Central memory CD8-positive, alpha-beta T cell (primary cell): ENCODE measurements around the gene AIPL1.

Experiments used
- ATAC-seq: fragments of 150-1000 bp; cut with Tn5 transposase; replicated peaks from 2 replicates; pipeline ENCODE4 v1.10.0; 2022; ENCODE audit warnings: mild to moderate bottlenecking, moderate FRiP score, moderate number of reproducible peaks; ENCODE audit not compliant: poor library complexity, severe bottlenecking; ENCODE audit errors: extremely low read depth
- DNase-seq, 2 donors: peaks; one replicate each; pipeline ENCODE4 v3.0.0; 2021; ENCODE audit warnings: low spot score in 2 of 2
- H3K27ac Mint-ChIP-seq: one replicate; pipeline ENCODE4 v1.8.0; 2022; ENCODE audit warnings: low read depth, mild to moderate bottlenecking, moderate library complexity, mixed read lengths
- H3K27me3 Mint-ChIP-seq: one replicate; pipeline ENCODE4 v1.8.0; 2022; ENCODE audit warnings: mixed read lengths
- H3K36me3 Mint-ChIP-seq: one replicate; pipeline ENCODE4 v1.8.0; 2022; ENCODE audit warnings: mild to moderate bottlenecking, moderate library complexity, mixed read lengths; ENCODE audit not compliant: insufficient read depth
- H3K4me1 Mint-ChIP-seq: one replicate; pipeline ENCODE4 v1.8.0; 2022; ENCODE audit warnings: mixed read lengths
- H3K4me3 Mint-ChIP-seq: one replicate; pipeline ENCODE4 v1.8.0; 2022; ENCODE audit warnings: mild to moderate bottlenecking, moderate library complexity, mixed read lengths
- H3K9me3 Mint-ChIP-seq: one replicate; pipeline ENCODE4 v1.8.0; 2022; ENCODE audit warnings: mixed read lengths

AIPL1 gene

GRCh38 chr17:6415616-6416015 lies 19.3 kb downstream of the AIPL1 start:
- DNase-seq = no peak
- no peaks in the 10 kb centered on the region for H3K4me1 Mint-ChIP-seq
- H3K27ac Mint-ChIP-seq = no peak overlapping the region
- no peaks in the 10 kb centered on the region for H3K9me3 Mint-ChIP-seq
- H3K36me3 Mint-ChIP-seq = peaks cover 5% of the 10 kb centered on the region
- no peak overlapping the region for H3K4me3 Mint-ChIP-seq
- no peak for ATAC-seq
- peaks cover 54% of the 10 kb centered on the region for H3K27me3 Mint-ChIP-seq

- peaks cover 2% of the 10 kb centered on the region for H3K36me3 Mint-ChIP-seq
- H3K27me3 Mint-ChIP-seq = peaks cover 61% of the 10 kb centered on the region
- no peak overlapping the region for H3K4me3 Mint-ChIP-seq
- no peak for DNase-seq
- no peaks in the 10 kb centered on the region for H3K4me1 Mint-ChIP-seq
- H3K27ac Mint-ChIP-seq = no peak overlapping the region
- H3K9me3 Mint-ChIP-seq = no peaks in the 10 kb centered on the region
- ATAC-seq = no peak
Observed at GRCh38 chr17:6413065-6413464, 21.9 kb downstream of the AIPL1 start.

DNA sequence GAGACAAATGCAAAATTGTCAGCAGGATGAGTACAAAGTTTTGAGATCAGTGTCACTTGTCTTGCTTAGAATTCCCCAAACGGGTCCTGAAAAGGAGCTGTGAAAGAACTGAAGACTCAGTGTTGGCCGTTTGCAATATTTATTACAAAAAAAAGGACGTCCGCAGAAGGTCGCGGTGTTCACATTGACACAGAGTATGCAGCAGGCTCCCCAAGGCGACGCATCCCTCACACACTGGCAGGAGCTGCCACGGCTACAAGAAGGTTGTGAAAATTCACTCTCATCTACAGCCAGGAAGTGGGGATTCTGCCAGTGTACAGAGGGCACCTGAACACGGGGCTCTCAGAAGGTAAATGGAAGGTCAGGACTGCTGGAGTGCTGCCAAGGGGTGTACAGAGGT lies 26.2 kb downstream of the AIPL1 start:
- Mint-ChIP-seq H3K36me3 (no peaks in the 10 kb centered on the region), H3K27ac (no peak overlapping the region), H3K4me3 (no peak overlapping the region), H3K4me1 (no peaks in the 10 kb centered on the region), H3K27me3 (peaks cover 65% of the 10 kb centered on the region), H3K9me3 (no peaks in the 10 kb centered on the region)
- DNase-seq (no peak), ATAC-seq (no peak)

DNA sequence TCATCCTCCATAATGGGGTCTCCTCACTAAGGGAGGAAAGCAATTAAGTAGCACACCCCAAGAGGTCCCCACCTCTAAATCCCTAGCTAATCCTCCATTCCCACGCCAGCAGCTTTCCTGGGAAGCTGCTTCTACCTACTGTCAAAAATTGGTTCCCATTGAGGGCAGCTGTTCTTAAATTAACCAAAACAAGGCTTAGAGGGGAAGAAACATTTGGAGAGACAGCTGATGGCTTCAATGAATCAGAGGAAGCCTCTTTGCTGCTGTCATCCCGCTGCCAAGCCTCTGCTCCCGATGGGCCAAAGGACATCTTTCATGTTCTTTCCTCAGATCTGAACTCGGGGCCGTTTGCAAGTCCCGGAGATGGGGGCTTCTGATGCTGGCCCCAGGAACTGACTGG lies 26.6 kb downstream of the AIPL1 start:
- no peak overlapping the region for H3K4me3 Mint-ChIP-seq
- no peak for ATAC-seq

DNA sequence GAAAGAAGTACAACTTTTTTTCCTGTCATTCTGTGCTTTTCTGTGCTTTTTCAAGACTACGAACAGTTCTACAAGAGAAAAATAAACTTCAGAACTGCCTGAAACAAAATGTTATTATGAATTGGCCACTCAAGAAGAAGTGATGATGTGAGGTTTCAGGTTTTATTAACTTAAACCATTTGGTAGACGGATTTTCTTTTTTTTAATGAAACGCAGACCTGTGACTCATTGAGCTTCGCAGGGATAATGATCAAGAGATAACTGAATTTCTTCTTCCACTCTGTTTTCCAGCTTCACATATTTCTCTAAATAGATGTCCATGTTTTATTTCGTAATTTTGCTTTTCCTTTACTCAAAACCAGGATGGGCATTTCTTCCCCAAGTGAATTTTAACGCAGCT lies 32.7 kb downstream of the AIPL1 start:
- Mint-ChIP-seq H3K9me3 (no peaks in the 10 kb centered on the region), H3K27ac (no peak overlapping the region), H3K4me3 (no peak overlapping the region), H3K27me3 (peaks cover 32% of the 10 kb centered on the region), H3K36me3 (no peaks in the 10 kb centered on the region), H3K4me1 (no peaks in the 10 kb centered on the region)
- ATAC-seq (no peak), DNase-seq (no peak)

More for the DNA sequence above, 26.6 kb downstream of the AIPL1 start:
- DNase-seq = no peak
- Mint-ChIP-seq H3K9me3 (no peaks in the 10 kb centered on the region), H3K27me3 (peaks cover 65% of the 10 kb centered on the region), H3K27ac (no peak overlapping the region), H3K36me3 (no peaks in the 10 kb centered on the region), H3K4me1 (no peaks in the 10 kb centered on the region)

GRCh38 chr17:6398955-6399354 lies 36.0 kb downstream of the AIPL1 start:
- Mint-ChIP-seq H3K9me3 (no peaks in the 10 kb centered on the region), H3K4me1 (no peaks in the 10 kb centered on the region), H3K36me3 (no peaks in the 10 kb centered on the region), H3K27ac (no peak overlapping the region), H3K27me3 (peaks cover 36% of the 10 kb centered on the region), H3K4me3 (no peak overlapping the region)
- DNase-seq (no peak), ATAC-seq (no peak)

DNA sequence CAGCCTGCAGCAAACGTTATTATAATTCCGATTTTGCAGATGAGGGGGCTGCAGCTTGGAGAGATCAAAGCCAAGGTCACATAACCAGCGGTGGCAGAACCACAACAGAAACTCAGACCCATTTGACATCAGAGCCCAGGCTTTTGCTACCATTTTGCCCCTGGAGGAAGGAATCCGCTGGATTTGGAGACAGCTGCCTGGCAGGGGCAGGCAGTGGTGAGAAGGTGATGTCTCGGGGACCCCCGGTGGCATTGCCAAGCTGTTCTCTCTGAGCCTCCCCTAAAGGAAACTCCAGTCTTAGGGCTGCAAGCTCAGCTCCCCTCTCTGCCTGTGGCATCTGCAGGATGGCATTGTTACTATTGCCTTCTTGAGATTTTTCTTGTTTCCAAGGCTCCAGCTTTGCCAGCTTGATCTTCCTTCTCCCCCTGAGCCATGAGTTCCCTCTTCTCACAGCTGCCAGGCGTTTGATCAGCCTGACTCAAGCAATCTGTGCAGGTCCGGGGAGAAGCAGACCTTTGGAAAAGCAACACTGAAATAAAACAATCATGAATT lies 40.8 kb downstream of the AIPL1 start:
- no peaks in the 10 kb centered on the region for H3K4me1 Mint-ChIP-seq
- no peaks in the 10 kb centered on the region for H3K9me3 Mint-ChIP-seq
- ATAC-seq = no peak
- H3K36me3 Mint-ChIP-seq = no peaks in the 10 kb centered on the region
- DNase-seq = no peak
- no peak overlapping the region for H3K4me3 Mint-ChIP-seq
- H3K27ac Mint-ChIP-seq = no peak overlapping the region
- H3K27me3 Mint-ChIP-seq = peaks cover 44% of the 10 kb centered on the region

DNA sequence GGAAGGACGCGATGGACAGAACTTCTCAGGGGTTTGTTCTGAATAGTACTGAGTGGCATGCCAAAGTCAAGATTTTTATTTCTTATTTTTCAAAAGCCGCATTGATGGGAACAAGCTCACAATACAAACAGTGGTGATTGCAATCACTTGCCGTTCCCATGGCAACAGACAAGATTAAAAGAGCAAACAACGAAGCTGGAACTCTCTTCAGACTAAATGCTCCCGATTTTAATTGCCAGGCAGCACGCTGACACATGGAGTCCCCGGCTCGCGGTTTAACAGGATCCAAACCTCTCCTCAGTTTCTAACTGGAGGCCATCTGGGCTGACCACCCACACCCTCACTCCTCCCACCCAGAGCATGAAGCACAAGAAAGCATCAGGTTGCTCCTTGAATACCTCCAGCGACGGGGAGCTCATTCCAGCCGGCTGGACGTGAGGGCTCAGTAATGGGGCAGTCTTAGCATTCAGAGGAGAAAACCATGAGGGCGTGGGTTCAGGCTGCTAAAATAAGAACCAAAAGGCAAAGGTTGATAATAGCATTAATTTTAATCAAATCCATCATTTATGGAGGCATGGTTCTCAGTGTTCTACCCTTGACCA lies 41.5 kb downstream of the AIPL1 start:
- no peak for ATAC-seq
- peaks cover 44% of the 10 kb centered on the region for H3K27me3 Mint-ChIP-seq
- no peak for DNase-seq
- no peaks in the 10 kb centered on the region for H3K9me3 Mint-ChIP-seq
- no peaks in the 10 kb centered on the region for H3K36me3 Mint-ChIP-seq
- H3K4me3 Mint-ChIP-seq = no peak overlapping the region
- no peak overlapping the region for H3K27ac Mint-ChIP-seq
- H3K4me1 Mint-ChIP-seq = no peaks in the 10 kb centered on the region

DNA sequence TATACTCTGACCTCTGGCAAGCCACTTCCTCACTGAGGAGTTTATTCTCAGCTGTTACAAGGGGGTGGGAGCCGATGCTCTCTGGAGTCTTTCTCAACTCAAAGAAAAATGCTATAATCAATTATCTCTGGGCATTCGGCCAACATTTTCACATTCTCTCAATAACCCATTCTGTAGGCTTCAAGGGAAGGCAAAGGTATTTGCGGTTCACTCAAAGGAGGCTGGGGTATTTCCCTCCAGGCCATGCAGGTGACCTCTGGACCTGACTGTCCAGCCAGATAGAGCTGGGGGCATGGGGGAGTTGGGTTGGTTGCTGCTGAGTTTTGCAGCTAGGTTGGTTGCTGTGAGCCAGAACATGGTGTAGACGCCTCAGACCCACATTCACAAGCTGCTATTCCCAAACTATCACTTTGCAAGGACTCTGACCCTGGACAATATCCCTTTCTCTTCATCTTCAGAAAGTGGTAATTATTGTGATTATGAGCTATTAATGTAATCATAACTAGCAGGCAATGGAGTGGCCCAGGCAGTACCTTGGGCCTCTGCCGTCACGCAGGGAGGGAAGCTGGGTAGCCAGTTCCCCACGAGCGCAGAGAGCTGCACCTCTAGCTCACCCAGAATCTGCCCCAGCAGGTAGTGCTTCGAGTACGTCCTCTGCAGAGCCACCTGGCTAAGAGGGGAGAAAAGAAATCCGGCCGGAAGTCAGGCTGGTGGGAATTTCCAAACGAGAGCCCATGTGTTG lies 42.1 kb downstream of the AIPL1 start:
- Mint-ChIP-seq H3K9me3 (no peaks in the 10 kb centered on the region), H3K27ac (no peak overlapping the region), H3K4me3 (no peak overlapping the region), H3K36me3 (no peaks in the 10 kb centered on the region), H3K27me3 (peaks cover 44% of the 10 kb centered on the region), H3K4me1 (no peaks in the 10 kb centered on the region)
- DNase-seq (no peak), ATAC-seq (no peak)

DNA sequence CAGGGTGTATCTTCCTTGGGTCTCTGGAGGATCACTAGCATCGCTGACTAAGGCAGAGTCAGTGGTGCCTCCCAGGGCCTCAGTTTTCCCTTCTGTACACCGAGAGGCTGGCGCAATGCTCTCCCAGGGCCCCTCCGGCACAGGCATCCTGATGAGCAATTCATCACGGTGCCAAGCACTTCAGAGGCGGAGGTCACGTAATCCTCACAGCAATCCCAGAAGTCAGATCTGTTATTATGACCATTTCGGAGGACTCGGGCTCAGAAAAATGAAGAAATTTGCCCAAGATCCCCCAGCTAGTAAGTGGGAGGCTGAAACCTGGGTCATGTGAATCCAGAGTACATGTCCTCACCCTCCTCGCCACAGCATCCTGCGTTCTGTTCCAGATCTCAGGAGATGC lies 46.5 kb downstream of the AIPL1 start:
- Mint-ChIP-seq H3K9me3 (no peaks in the 10 kb centered on the region), H3K4me3 (no peak overlapping the region), H3K27me3 (peaks cover 22% of the 10 kb centered on the region), H3K4me1 (no peaks in the 10 kb centered on the region), H3K27ac (no peak overlapping the region), H3K36me3 (no peaks in the 10 kb centered on the region)
- ATAC-seq (no peak), DNase-seq (no peak)

- Mint-ChIP-seq H3K36me3 (no peaks in the 10 kb centered on the region), H3K27me3 (peaks cover 22% of the 10 kb centered on the region), H3K4me3 (no peak overlapping the region), H3K4me1 (no peaks in the 10 kb centered on the region), H3K9me3 (no peaks in the 10 kb centered on the region), H3K27ac (no peak overlapping the region)
- ATAC-seq (no peak), DNase-seq (no peak)
Observed at GRCh38 chr17:6387858-6388257, 47.1 kb downstream of the AIPL1 start.

- Mint-ChIP-seq H3K27ac (no peak overlapping the region), H3K36me3 (no peaks in the 10 kb centered on the region), H3K27me3 (peaks cover 22% of the 10 kb centered on the region), H3K9me3 (no peaks in the 10 kb centered on the region), H3K4me3 (no peak overlapping the region), H3K4me1 (no peaks in the 10 kb centered on the region)
- ATAC-seq = no peak
- no peak for DNase-seq
Observed at GRCh38 chr17:6387442-6387841, 47.5 kb downstream of the AIPL1 start.

GRCh38 chr17:6386041-6386630 lies 48.8 kb downstream of the AIPL1 start:
- Mint-ChIP-seq H3K27ac (no peak overlapping the region), H3K36me3 (no peaks in the 10 kb centered on the region), H3K4me1 (no peaks in the 10 kb centered on the region), H3K27me3 (peaks cover 32% of the 10 kb centered on the region), H3K9me3 (no peaks in the 10 kb centered on the region), H3K4me3 (no peak overlapping the region)
- DNase-seq (no peak), ATAC-seq (no peak)
